ENCODE measurements around the gene TRA2B.

The TRA2B gene

GRCh38 chr3:185954366-185954723 is 16.5 kb upstream of the TRA2B start:
- no peak for DNase-seq (ENCODE audit: extremely low read depth in 1 of 2, low read depth in 1 of 2)

- DNase-seq (ENCODE audit: extremely low read depth in 1 of 2, low read depth in 1 of 2) = no peak
Measured at GRCh38 chr3:185950728-185951127, 12.9 kb upstream of the TRA2B start.

- no peak for DNase-seq (ENCODE audit: extremely low read depth in 1 of 2, low read depth in 1 of 2)
Measured at GRCh38 chr3:185949515-185949914, 11.7 kb upstream of the TRA2B start.

GRCh38 chr3:185948292-185948691 is 10.5 kb upstream of the TRA2B start:
- DNase-seq (ENCODE audit: extremely low read depth in 1 of 2, low read depth in 1 of 2) = no peak

GRCh38 chr3:185943760-185944106 is 5.9 kb upstream of the TRA2B start:
- no peak for DNase-seq (ENCODE audit: extremely low read depth in 1 of 2, low read depth in 1 of 2)

- peak; percentile 61 to 71 for DNase-seq (ENCODE audit: extremely low read depth in 1 of 2, low read depth in 1 of 2)
Measured at GRCh38 chr3:185942907-185943759, 5.3 kb upstream of the TRA2B start.

- no peak for DNase-seq (ENCODE audit: extremely low read depth in 1 of 2, low read depth in 1 of 2)
Measured at GRCh38 chr3:185942396-185942795, 4.6 kb upstream of the TRA2B start.

- DNase-seq (ENCODE audit: extremely low read depth in 1 of 2, low read depth in 1 of 2) = no peak
Measured at GRCh38 chr3:185940951-185941350, 3.1 kb upstream of the TRA2B start.

- DNase-seq (ENCODE audit: extremely low read depth in 1 of 2, low read depth in 1 of 2) = no peak
Measured at GRCh38 chr3:185939721-185940120, 1.9 kb upstream of the TRA2B start.

- DNase-seq (ENCODE audit: extremely low read depth in 1 of 2, low read depth in 1 of 2) = peak; percentile 67 to 73
Measured at GRCh38 chr3:185936814-185937688, 763 bp downstream of the TRA2B start.

- DNase-seq (ENCODE audit: extremely low read depth in 1 of 2, low read depth in 1 of 2) = no peak
Measured at GRCh38 chr3:185936273-185936629, 1.6 kb downstream of the TRA2B start.

- DNase-seq (ENCODE audit: extremely low read depth in 1 of 2, low read depth in 1 of 2) = no peak
Measured at GRCh38 chr3:185935465-185936272, 2.1 kb downstream of the TRA2B start.

GRCh38 chr3:185934767-185935464 is 2.9 kb downstream of the TRA2B start:
- no peak for DNase-seq (ENCODE audit: extremely low read depth in 1 of 2, low read depth in 1 of 2)

GRCh38 chr3:185934174-185934557 is 3.6 kb downstream of the TRA2B start:
- no peak for DNase-seq (ENCODE audit: extremely low read depth in 1 of 2, low read depth in 1 of 2)

- DNase-seq (ENCODE audit: extremely low read depth in 1 of 2, low read depth in 1 of 2) = no peak
Measured at GRCh38 chr3:185933374-185934173, 4.2 kb downstream of the TRA2B start.

GRCh38 chr3:185931777-185932612 is 5.8 kb downstream of the TRA2B start:
- DNase-seq (ENCODE audit: extremely low read depth in 1 of 2, low read depth in 1 of 2) = no peak

- no peak for DNase-seq (ENCODE audit: extremely low read depth in 1 of 2, low read depth in 1 of 2)
Measured at GRCh38 chr3:185930393-185931107, 7.3 kb downstream of the TRA2B start.
